Activated CD4-positive, alpha-beta T cell treated with anti-CD3 and anti-CD28 coated beads, Interleukin-2, amount 10 ng/mL, durations not matched to agents 24 days and 14 days (primary cell): ENCODE data around the gene SVOP. TPM values are rescaled to one million over a fixed set of nuclear protein-coding genes. Genes with fewer than 3 reads are reported as not detected.
"Not testable (repeated sequence)": the region's sequence is repeated elsewhere in the genome, so short reads cannot be mapped to it uniquely, and the experiment has no call there.

Experiments
- DNase-seq: peaks from one replicate; pipeline ENCODE4 v3.0.0; 2022
- H3K27ac Mint-ChIP-seq: one replicate; pipeline ENCODE4 v1.8.0; 2022; ENCODE audit warnings: mild to moderate bottlenecking, mixed read lengths
- H3K27me3 Mint-ChIP-seq: one replicate; pipeline ENCODE4 v1.8.0; 2022; ENCODE audit warnings: mixed read lengths
- H3K36me3 Mint-ChIP-seq: one replicate; pipeline ENCODE4 v1.8.0; 2022; ENCODE audit warnings: low read depth, mild to moderate bottlenecking, mixed read lengths
- H3K4me1 Mint-ChIP-seq: one replicate; pipeline ENCODE4 v1.8.0; 2021; ENCODE audit warnings: mixed read lengths
- H3K4me3 Mint-ChIP-seq: one replicate; pipeline ENCODE4 v1.8.0; 2022; ENCODE audit warnings: mild to moderate bottlenecking, moderate library complexity, mixed read lengths
- H3K9me3 Mint-ChIP-seq: one replicate; pipeline ENCODE4 v1.8.0; 2021; ENCODE audit warnings: mixed read lengths
- intact Hi-C: fragments of 100-400 bp; cut with micrococcal nuclease; formaldehyde crosslinking; loops from one replicate; pipeline ENCODE4 v1.15.1; 2023
- total RNA-seq: library from RNA; stranded (reverse); gene quantifications from 2 replicates; pipeline ENCODE4 v1.2.3, GENCODE V29; 2022

Gene SVOP
- total RNA-seq, 1 donor from 2014 or later, result not detected

- Mint-ChIP-seq H3K4me3 (no peak overlapping the region), H3K4me1 (peaks cover 32% of the 10 kb centered on the region), H3K36me3 (peaks cover 1% of the 10 kb centered on the region), H3K27ac (no peak overlapping the region), H3K9me3 (no peaks in the 10 kb centered on the region), H3K27me3 (peaks cover 4% of the 10 kb centered on the region)
- no peak for DNase-seq
- intact Hi-C loops, result no loop called here
Observed at GRCh38 chr12:108860443-108860842, 160.4 kb downstream of the SVOP start.

- Mint-ChIP-seq H3K27me3 (peaks cover 4% of the 10 kb centered on the region), H3K27ac (no peak overlapping the region), H3K9me3 (no peaks in the 10 kb centered on the region), H3K36me3 (peaks cover 5% of the 10 kb centered on the region), H3K4me1 (peaks cover 36% of the 10 kb centered on the region), H3K4me3 (no peak overlapping the region)
- intact Hi-C loops, result loop anchor here (5.0 kb wide), 3 partner anchors 38 to 712 kb away; partner anchors contain the start of genes MMAB and MVK
- DNase-seq, result no peak
Observed at GRCh38 chr12:108859923-108860291, 161.0 kb downstream of the SVOP start.

- not testable (repeated sequence) for H3K36me3 Mint-ChIP-seq, H3K27me3 Mint-ChIP-seq, DNase-seq, H3K9me3 Mint-ChIP-seq
- H3K27ac Mint-ChIP-seq, result peak overlapping the region; percentile 17
- peaks cover 39% of the 10 kb centered on the region for H3K4me1 Mint-ChIP-seq
- peak overlapping the region; percentile 90 for H3K4me3 Mint-ChIP-seq
- intact Hi-C loops, result loop anchor here (5.0 kb wide), 3 partner anchors 37 to 713 kb away; partner anchors contain the start of genes MMAB and MVK
Observed at GRCh38 chr12:108859141-108859922, 161.5 kb downstream of the SVOP start.

- peak; percentile 68 for DNase-seq
- peaks cover 1% of the 10 kb centered on the region for H3K27me3 Mint-ChIP-seq
- H3K27ac Mint-ChIP-seq, result peak overlapping the region; percentile 91
- no peaks in the 10 kb centered on the region for H3K9me3 Mint-ChIP-seq
- peak overlapping the region; percentile 90 for H3K4me3 Mint-ChIP-seq
- peaks cover 13% of the 10 kb centered on the region for H3K36me3 Mint-ChIP-seq
- H3K4me1 Mint-ChIP-seq, result peaks cover 41% of the 10 kb centered on the region
- intact Hi-C loops, result loop anchor here (5.0 kb wide), 3 partner anchors 36 to 714 kb away; partner anchors contain the start of genes MMAB and MVK
Observed at GRCh38 chr12:108858311-108859074, 162.4 kb downstream of the SVOP start.

Other genes with a start within 250 kb of the SVOP start
- 27.2 and 31.5 TPM in 2 replicates for gene SSH1, start 163.5 kb downstream of the SVOP start, total RNA-seq
- not detected in 2 replicates for gene DAO, start 141.0 kb downstream of the SVOP start, total RNA-seq
- gene USP30, start 31.5 kb upstream of the SVOP start, total RNA-seq, result 6.6 and 6.9 TPM in 2 replicates
- 44.8 and 46.2 TPM in 2 replicates for gene ALKBH2, start 72.4 kb upstream of the SVOP start, total RNA-seq
- gene UNG, start 76.5 kb upstream of the SVOP start, total RNA-seq, result 103 and 105 TPM in 2 replicates
- gene ACACB, start 95.5 kb upstream of the SVOP start, total RNA-seq, result 5.8 and 5.9 TPM in 2 replicates